ENCODE measurements around the gene S100A16.
"Not testable (repeated sequence)": the region's sequence is repeated elsewhere in the genome, so short reads cannot be mapped to it uniquely, and the experiment has no call there.

- not testable (repeated sequence) for TF ChIP-seq CTCF (conservative IDR thresholded peaks at IDR 0.05 in 1 of 2, IDR thresholded peaks at IDR 0.05 in 1 of 2; ENCODE audit: extremely low read depth in 1 of 2, insufficient read depth in 1 of 2, low read depth in 1 of 2, low read length in 2 of 2); EZH2 (IDR thresholded peaks at IDR 0.05; ENCODE audit: borderline replicate concordance, low read length)
Measured at GRCh38 chr1:153575497-153575896, 37.4 kb downstream of the S100A16 start.
